Mesenchymal stem cell (in vitro differentiated cells and primary cell): ENCODE data around the gene CLCA1.

Experiments
- DNase-seq: peaks from one replicate; pipeline ENCODE4 v3.0.0-alpha.2; 2013
- H2AFZ ChIP-seq: one replicate; pipeline ENCODE4 v1.6.1; 2013; ENCODE audit warnings: low read depth, mild to moderate bottlenecking, control low read depth, inconsistent platforms, low read length, moderate library complexity
- H2AK5ac ChIP-seq: 2 replicates; pipeline ENCODE4 v1.6.1; 2013; ENCODE audit warnings: low read length, moderate library complexity, mild to moderate bottlenecking, inconsistent platforms; ENCODE audit not compliant: severe bottlenecking
- H2BK120ac ChIP-seq: one replicate; pipeline ENCODE4 v1.6.1; 2013; ENCODE audit warnings: low read depth, mild to moderate bottlenecking, inconsistent platforms, low read length, moderate library complexity
- H2BK12ac ChIP-seq, 2 experiments: one replicate each; pipeline ENCODE4 v1.6.1; 2013; ENCODE audit warnings: inconsistent platforms in 2 of 2, low read length in 2 of 2, mild to moderate bottlenecking in 2 of 2, moderate library complexity in 2 of 2, control low read depth in 1 of 2
- H2BK15ac ChIP-seq: one replicate; pipeline ENCODE4 v1.6.1; 2013; ENCODE audit warnings: mild to moderate bottlenecking, low read depth, inconsistent platforms; ENCODE audit not compliant: poor library complexity, severe bottlenecking
- H2BK5ac ChIP-seq: 2 replicates; pipeline ENCODE4 v1.6.1; 2013; ENCODE audit warnings: low read depth, mild to moderate bottlenecking, low read length, control low read depth, inconsistent platforms; ENCODE audit not compliant: poor library complexity, severe bottlenecking
- H3K14ac ChIP-seq, 2 experiments: one replicate each; pipeline ENCODE4 v1.6.1; 2013; ENCODE audit warnings: inconsistent platforms in 2 of 2, low read length in 2 of 2, control low read depth in 1 of 2, mild to moderate bottlenecking in 1 of 2, moderate library complexity in 1 of 2
- H3K18ac ChIP-seq, 2 experiments: one replicate each; pipeline ENCODE4 v1.6.1; 2013; ENCODE audit warnings: inconsistent platforms in 2 of 2, low read length in 2 of 2, control low read depth in 1 of 2, low read depth in 1 of 2, mild to moderate bottlenecking in 1 of 2
- H3K23ac ChIP-seq, 2 experiments: one replicate each; pipeline ENCODE4 v1.6.1; 2013; ENCODE audit warnings: inconsistent platforms in 2 of 2, low read length in 2 of 2, mild to moderate bottlenecking in 2 of 2, moderate library complexity in 2 of 2, control low read depth in 1 of 2
- H3K27ac ChIP-seq: 2 replicates; pipeline ENCODE4 v1.5.1; 2013; ENCODE audit warnings: mild to moderate bottlenecking, moderate library complexity, low read length, control low read depth, inconsistent platforms; ENCODE audit not compliant: poor library complexity, severe bottlenecking
- H3K27me3 ChIP-seq, 2 experiments: 2 replicates each; pipeline versions ENCODE4 v1.6.1 to v1.7.0; 2013; ENCODE audit warnings: low read length in 2 of 2, mild to moderate bottlenecking in 2 of 2, moderate library complexity in 2 of 2, control low read depth in 1 of 2, inconsistent platforms in 1 of 2; ENCODE audit not compliant: control insufficient read depth in 1 of 2, insufficient read depth in 1 of 2
- H3K36me3 ChIP-seq, 2 experiments: 2 replicates each; pipeline versions ENCODE4 v1.6.1 to v1.7.0; 2013; ENCODE audit warnings: low read length in 2 of 2, control low read depth in 1 of 2, inconsistent platforms in 1 of 2, low read depth in 1 of 2, mild to moderate bottlenecking in 1 of 2; ENCODE audit not compliant: insufficient read depth in 2 of 2, control insufficient read depth in 1 of 2
- H3K4ac ChIP-seq, 2 experiments: one replicate each; pipeline ENCODE4 v1.6.1; 2013; ENCODE audit warnings: inconsistent platforms in 2 of 2, low read length in 2 of 2, mild to moderate bottlenecking in 2 of 2, moderate library complexity in 2 of 2, control low read depth in 1 of 2, low read depth in 1 of 2
- H3K4me1 ChIP-seq: 2 replicates; pipeline ENCODE4 v1.6.1; 2013; ENCODE audit warnings: low read depth, low read length, control low read depth; ENCODE audit not compliant: control insufficient read depth, insufficient read depth
- H3K4me2 ChIP-seq: 2 replicates; pipeline ENCODE4 v1.6.1; 2013; ENCODE audit warnings: low read length, mild to moderate bottlenecking, inconsistent platforms; ENCODE audit not compliant: poor library complexity, severe bottlenecking
- H3K4me3 ChIP-seq, 2 experiments: 2 replicates each; pipeline versions ENCODE4 v1.5.1 to v1.7.0; 2013; ENCODE audit warnings: low read length in 2 of 2, mild to moderate bottlenecking in 2 of 2, control low read depth in 1 of 2, low read depth in 1 of 2; ENCODE audit not compliant: insufficient read depth in 1 of 2
- H3K79me1 ChIP-seq: replicated peaks from 2 replicates; pipeline ENCODE4 v1.6.1; 2013; ENCODE audit warnings: mild to moderate bottlenecking, control low read depth, low read length, inconsistent platforms; ENCODE audit not compliant: poor library complexity, severe bottlenecking
- H3K9ac ChIP-seq: 2 replicates; pipeline ENCODE4 v1.7.0; 2013; ENCODE audit warnings: mild to moderate bottlenecking, low read length, moderate library complexity
- H3K9me3 ChIP-seq: 2 replicates; pipeline ENCODE4 v1.7.0; 2013; ENCODE audit warnings: mild to moderate bottlenecking, low read length; ENCODE audit not compliant: control insufficient read depth
- H4K8ac ChIP-seq: one replicate; pipeline ENCODE4 v1.6.1; 2013; ENCODE audit warnings: inconsistent platforms, mild to moderate bottlenecking, low read length, moderate library complexity
- H4K91ac ChIP-seq: one replicate; pipeline ENCODE4 v1.6.1; 2013; ENCODE audit warnings: mild to moderate bottlenecking, low read length, inconsistent platforms
- WGBS: methylation state at CpG from one replicate; pipeline ENCODE4 v1.1.7; 2013; ENCODE audit warnings: mixed read lengths; 5-methylcytosine and 5-hydroxymethylcytosine counted together

The CLCA1 gene

GRCh38 chr1:86504895-86505563 lies 36.3 kb downstream of the CLCA1 start:
- Histone ChIP-seq H3K27me3 (peaks cover 0 to 5% of the 10 kb centered on the region in 2 experiments), H2BK120ac (no peak overlapping the region), H3K4me3 (no peak overlapping the region), H3K36me3 (no peaks in the 10 kb centered on the region), H2BK5ac (no peak overlapping the region), H4K91ac (no peak overlapping the region), H3K4ac (no peak overlapping the region), H3K18ac (no peak overlapping the region), H3K79me1 (no peaks in the 10 kb centered on the region), H3K27ac (no peak overlapping the region), H3K23ac (no peak overlapping the region), H3K14ac (no peak overlapping the region), H3K4me2 (no peak overlapping the region), H2AFZ (no peak overlapping the region), H4K8ac (no peak overlapping the region), H2AK5ac (no peak overlapping the region), H3K4me1 (peaks cover 3% of the 10 kb centered on the region), H2BK15ac (no peak overlapping the region), H3K9ac (no peak overlapping the region), H2BK12ac (no peak overlapping the region), H3K9me3 (no peaks in the 10 kb centered on the region)
- no peak for DNase-seq
- WGBS = 84% methylated on average over 9 of the region's 9 CpGs

- H3K9me3 ChIP-seq = no peaks in the 10 kb centered on the region
- no peak overlapping the region for H3K18ac ChIP-seq
- H2BK15ac ChIP-seq = no peak overlapping the region
- no peak overlapping the region for H3K27ac ChIP-seq
- no peak overlapping the region for H3K4me2 ChIP-seq
- H4K8ac ChIP-seq = no peak overlapping the region
- H3K4me3 ChIP-seq = no peak overlapping the region
- no peak overlapping the region for H2BK120ac ChIP-seq
- H2AFZ ChIP-seq = no peak overlapping the region
- H3K9ac ChIP-seq = no peak overlapping the region
- H3K23ac ChIP-seq = no peak overlapping the region
- H2AK5ac ChIP-seq = no peak overlapping the region
- no peak for DNase-seq
- WGBS = 76% methylated on average over 4 of the region's 4 CpGs
- peaks cover 3% of the 10 kb centered on the region for H3K4me1 ChIP-seq
- H3K79me1 ChIP-seq = no peaks in the 10 kb centered on the region
- H3K36me3 ChIP-seq = no peaks in the 10 kb centered on the region
- H3K4ac ChIP-seq = no peak overlapping the region
- H2BK5ac ChIP-seq = no peak overlapping the region
- peaks cover 0 to 5% of the 10 kb centered on the region in 2 experiments for H3K27me3 ChIP-seq
- H3K14ac ChIP-seq = no peak overlapping the region
- no peak overlapping the region for H2BK12ac ChIP-seq
- no peak overlapping the region for H4K91ac ChIP-seq
These were observed 36.8 kb downstream of the CLCA1 start for GRCh38 chr1:86505564-86505902.

DNA sequence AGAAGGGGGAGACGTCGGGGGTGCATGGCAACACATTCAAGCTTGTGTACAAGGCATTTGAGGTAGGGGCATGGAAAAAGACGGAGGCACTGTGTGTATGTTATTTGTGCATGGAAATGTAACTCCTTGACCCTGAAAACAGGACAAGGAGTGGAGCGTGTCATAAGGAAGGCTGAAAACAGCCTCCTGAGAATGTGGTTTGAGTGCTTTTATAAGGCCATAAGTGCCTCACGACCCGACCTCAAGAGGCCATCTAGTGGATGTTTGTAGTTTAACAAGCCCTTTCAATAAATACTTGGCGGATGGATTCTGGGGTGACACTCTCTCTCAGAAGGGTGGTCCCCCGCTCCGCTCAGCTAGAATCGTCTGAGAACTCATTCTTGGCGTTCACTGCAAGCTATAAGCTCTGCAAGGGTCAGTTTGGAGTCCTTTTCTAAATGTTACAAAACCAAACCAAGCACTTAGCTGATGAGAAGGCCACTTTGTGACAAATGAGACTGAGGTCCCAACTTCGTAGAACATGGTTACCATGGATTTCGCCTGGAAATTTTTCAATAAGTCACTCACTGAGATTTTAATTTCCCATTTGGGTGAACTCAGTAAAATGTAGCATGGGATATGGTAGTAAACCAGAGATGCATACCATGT lies 39.3 kb downstream of the CLCA1 start:
- Histone ChIP-seq H3K23ac (no peak overlapping the region), H3K4me3 (peak overlapping the region in 1 of 2 experiments; percentile 55), H3K4me1 (peaks cover under 1% of the 10 kb centered on the region), H4K91ac (no peak overlapping the region), H3K4ac (no peak overlapping the region), H2BK5ac (no peak overlapping the region), H4K8ac (no peak overlapping the region), H3K36me3 (no peaks in the 10 kb centered on the region), H2AFZ (no peak overlapping the region), H3K4me2 (no peak overlapping the region), H3K9me3 (no peaks in the 10 kb centered on the region), H3K14ac (no peak overlapping the region), H3K9ac (peak overlapping the region; percentile 85), H3K18ac (no peak overlapping the region), H3K79me1 (no peaks in the 10 kb centered on the region), H2BK15ac (no peak overlapping the region), H2AK5ac (no peak overlapping the region), H2BK12ac (no peak overlapping the region), H3K27me3 (peaks cover 0 to 5% of the 10 kb centered on the region in 2 experiments), H2BK120ac (no peak overlapping the region), H3K27ac (no peak overlapping the region)
- peak; percentile 58 for DNase-seq
- 47% methylated on average over 13 of the region's 13 CpGs for WGBS

DNA sequence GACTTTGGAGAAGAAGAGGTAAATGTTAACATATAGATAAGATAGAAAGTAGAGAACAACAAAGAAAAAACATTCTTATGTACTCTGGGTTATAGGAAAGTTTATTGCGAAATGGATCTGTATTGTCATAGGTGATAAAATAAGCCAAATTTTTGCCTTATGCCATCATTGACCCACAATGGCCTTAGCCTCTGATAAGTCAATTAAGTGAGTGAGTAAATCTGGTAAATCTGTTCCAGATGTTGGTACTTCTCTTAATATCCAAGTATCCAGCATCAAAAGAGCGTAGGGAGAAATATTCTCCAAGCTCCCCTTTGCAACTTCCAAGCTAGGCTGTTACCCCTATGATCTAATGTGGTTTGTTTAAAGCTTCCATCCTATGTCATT lies 39.8 kb downstream of the CLCA1 start:
- peak overlapping the region; percentile 85 for H3K9ac ChIP-seq
- H2AK5ac ChIP-seq = no peak overlapping the region
- H3K79me1 ChIP-seq = no peaks in the 10 kb centered on the region
- no peak overlapping the region for H3K23ac ChIP-seq
- H3K4me1 ChIP-seq = no peaks in the 10 kb centered on the region
- no peak overlapping the region for H3K27ac ChIP-seq
- H3K18ac ChIP-seq = no peak overlapping the region
- peak overlapping the region in 1 of 2 experiments; percentile 55 for H3K4me3 ChIP-seq
- no peaks in the 10 kb centered on the region for H3K36me3 ChIP-seq
- no peak overlapping the region for H2BK12ac ChIP-seq
- H4K91ac ChIP-seq = no peak overlapping the region
- H2BK120ac ChIP-seq = no peak overlapping the region
- H2BK15ac ChIP-seq = no peak overlapping the region
- no peak for DNase-seq
- H3K9me3 ChIP-seq = no peaks in the 10 kb centered on the region
- H2AFZ ChIP-seq = no peak overlapping the region
- no peak overlapping the region for H4K8ac ChIP-seq
- WGBS = no CpG with 5 or more reads among the region's 2 CpGs
- no peak overlapping the region for H2BK5ac ChIP-seq
- H3K14ac ChIP-seq = no peak overlapping the region
- H3K4ac ChIP-seq = no peak overlapping the region
- no peak overlapping the region for H3K4me2 ChIP-seq
- peaks cover 0 to 5% of the 10 kb centered on the region in 2 experiments for H3K27me3 ChIP-seq
